Measurements from ENCODE around the gene RPL29. TPM values are rescaled to one million over a fixed set of nuclear protein-coding genes. Genes with fewer than 3 reads are reported as not detected.

RPL29 gene
- total and polyA plus RNA-seq, 2 donors (not counting 3 experiments of a cell fraction or from before 2014, with no cell fraction given) = 1,236 to 2,177 TPM

GRCh38 chr3:51966016-51966415, 29.7 kb downstream of the RPL29 start:
- Histone ChIP-seq H2AFZ (ENCODE audit: low read depth, low read length) (no peak overlapping the region), H3K4me1 (ENCODE audit: control insufficient read depth, extremely low read depth, insufficient read depth, low read length) (peaks cover 4% of the 10 kb centered on the region), H4K20me1 (replicated peaks; ENCODE audit: control insufficient read depth, extremely low read depth, insufficient read depth, low read length) (no peaks in the 10 kb centered on the region), H3K9ac (replicated peaks; ENCODE audit: extremely low read depth, insufficient read depth, low read length) (no peak overlapping the region), H3K27ac (ENCODE audit: insufficient read depth, low read depth, low read length) (no peak overlapping the region), H3K79me2 (ENCODE audit: control insufficient read depth, insufficient read depth, low read length) (no peaks in the 10 kb centered on the region), H3K27me3 (ENCODE audit: control insufficient read depth in 2 of 2, insufficient read depth in 2 of 2, low read length in 2 of 2) (no peaks in the 10 kb centered on the region), H3K9me1 (replicated peaks; ENCODE audit: control insufficient read depth, extremely low read depth, insufficient read depth, low read length) (no peaks in the 10 kb centered on the region), H3K4me3 (replicated peaks in 1 of 3; ENCODE audit: insufficient read depth in 1 of 3, low read depth in 1 of 3, low read length in 3 of 3) (no peak overlapping the region), H3K4me2 (ENCODE audit: insufficient read depth, low read length) (peak overlapping the region; percentile 83), H3K36me3 (ENCODE audit: control insufficient read depth in 2 of 2, extremely low read depth in 1 of 2, insufficient read depth in 2 of 2, low read length in 2 of 2) (no peaks in the 10 kb centered on the region), H3K9me3 (replicated peaks; ENCODE audit: control insufficient read depth, insufficient read depth, low read length) (no peaks in the 10 kb centered on the region)
- no peak for TF ChIP-seq EZH2 (IDR thresholded peaks at IDR 0.05; ENCODE audit: borderline replicate concordance, low read depth, low read length, severe bottlenecking)
- TF ChIP-seq POLR2AphosphoS5 (IDR thresholded peaks at IDR 0.05; ENCODE audit: insufficient read depth, low read depth, low read length) = no peak
- no peak for TF ChIP-seq JUN (IDR thresholded peaks at IDR 0.05; ENCODE audit: borderline replicate concordance, insufficient read depth, insufficient read length, low read depth)
- TF ChIP-seq GATA2 (IDR thresholded peaks at IDR 0.05; ENCODE audit: insufficient read depth, insufficient read length, low read depth, low read length) = no peak
- no peak for TF ChIP-seq FOS (IDR thresholded peaks at IDR 0.05; ENCODE audit: borderline replicate concordance, insufficient read depth, low read length)
- TF ChIP-seq POLR2A (IDR thresholded peaks at IDR 0.05; ENCODE audit: low read depth, low read length) = no peak
- no peak for TF ChIP-seq MAX (IDR thresholded peaks at IDR 0.05; ENCODE audit: insufficient read depth, insufficient read length)
- no peak for TF ChIP-seq CTCF (IDR thresholded peaks at IDR 0.05; ENCODE audit: extremely low read depth in 1 of 2, insufficient read depth in 1 of 2, low read depth in 1 of 2, low read length in 2 of 2)
- no peak for TF ChIP-seq MYC (IDR thresholded peaks at IDR 0.05; ENCODE audit: low read depth, low read length)
- intact Hi-C loops (cut with micrococcal nuclease) (no loop called here), dilution Hi-C loops (cut with MboI; ENCODE audit: extremely low pct_ligation_motif_present, low sequenced_read_pairs) (no loop called here)
- BruUV-seq (replicated peaks) = no TSS peak
- ChIA-PET CTCF (no interaction called here), POLR2A (no interaction called here)
- DNase-seq (ENCODE audit: low read depth, low spot score) = no peak
- no peak for FAIRE-seq

Measured in endothelial cell of umbilical vein (primary cell).